ENCODE results near the gene FAM83E. TPM values are rescaled to one million over a fixed set of nuclear protein-coding genes. Genes with fewer than 3 reads are reported as not detected.
A peak's percentile ranks its signal among the peaks of the same experiment; 100 is the strongest.

FAM83E gene
- total RNA-seq, 1 donor from 2014 or later: 31.1 TPM

GRCh38 chr19:48606463-48607358, 8.2 kb downstream of the FAM83E start, which contains the start of gene SPACA4:
TSS of gene SPACA4 (plus strand) at chr19:48606742. CDS start at chr19:48606979, 237 bp downstream.
- H3K9me3 ChIP-seq: no peaks in the 10 kb centered on the region
- ATAC-seq: no peak
- H3K36me3 ChIP-seq: no peaks in the 10 kb centered on the region
- TF ChIP-seq CTCF (IDR thresholded peaks at IDR 0.05): no peak
- H3K27me3 ChIP-seq: no peaks in the 10 kb centered on the region
- no peak within 1 kb of the TSS for H3K4me3 ChIP-seq
- intact Hi-C loops (cut with DNase I): no loop called here
- no peak within 1 kb of the TSS for H3K27ac ChIP-seq
- H3K4me1 ChIP-seq: no peaks in the 10 kb centered on the region
- no peak for DNase-seq

- ATAC-seq: no peak
These were observed 11.0 kb downstream of the FAM83E start for GRCh38 chr19:48603850-48604249.

GRCh38 chr19:48603449-48603848, 11.4 kb downstream of the FAM83E start:
- intact Hi-C loops (cut with DNase I): no loop called here
- DNase-seq (no peak), ATAC-seq (peak; percentile 5)
- no peaks in the 10 kb centered on the region for H3K9me3 ChIP-seq
- H3K36me3 ChIP-seq: no peaks in the 10 kb centered on the region
- no peaks in the 10 kb centered on the region for H3K4me1 ChIP-seq
- no peaks in the 10 kb centered on the region for H3K27me3 ChIP-seq
- H3K27ac ChIP-seq: no peak overlapping the region
- TF ChIP-seq CTCF (IDR thresholded peaks at IDR 0.05): no peak
- no peak overlapping the region for H3K4me3 ChIP-seq

More at GRCh38 chr19:48603850-48604249, 11.0 kb downstream of the FAM83E start:
- Histone ChIP-seq H3K27ac (no peak overlapping the region), H3K4me1 (no peaks in the 10 kb centered on the region), H3K27me3 (no peaks in the 10 kb centered on the region), H3K4me3 (no peak overlapping the region), H3K9me3 (no peaks in the 10 kb centered on the region), H3K36me3 (no peaks in the 10 kb centered on the region)
- intact Hi-C loops (cut with DNase I): no loop called here
- no peak for TF ChIP-seq CTCF (IDR thresholded peaks at IDR 0.05)
- no peak for DNase-seq

- DNase-seq (no peak), ATAC-seq (no peak)
- TF ChIP-seq CTCF (IDR thresholded peaks at IDR 0.05): no peak
- no peak overlapping the region for H3K4me3 ChIP-seq
- intact Hi-C loops (cut with DNase I): no loop called here
- no peak overlapping the region for H3K27ac ChIP-seq
- no peaks in the 10 kb centered on the region for H3K36me3 ChIP-seq
- no peaks in the 10 kb centered on the region for H3K27me3 ChIP-seq
- no peaks in the 10 kb centered on the region for H3K9me3 ChIP-seq
- no peaks in the 10 kb centered on the region for H3K4me1 ChIP-seq
These were observed 11.9 kb downstream of the FAM83E start for GRCh38 chr19:48603001-48603400.

- no peak for TF ChIP-seq CTCF (IDR thresholded peaks at IDR 0.05)
- no peaks in the 10 kb centered on the region for H3K36me3 ChIP-seq
- DNase-seq: no peak
These were observed 14.0 kb downstream of the FAM83E start for GRCh38 chr19:48600679-48601417.

More at GRCh38 chr19:48600679-48601417, 14.0 kb downstream of the FAM83E start:
- no peaks in the 10 kb centered on the region for H3K9me3 ChIP-seq
- H3K27me3 ChIP-seq: no peaks in the 10 kb centered on the region
- H3K4me1 ChIP-seq: no peaks in the 10 kb centered on the region
- intact Hi-C loops (cut with DNase I): no loop called here
- H3K27ac ChIP-seq: no peak overlapping the region
- no peak for ATAC-seq
- H3K4me3 ChIP-seq: no peak overlapping the region

Measured in upper lobe of right lung (tissue), 1 donor.